Activated naive CD4-positive, alpha-beta T cell treated with anti-CD3 and anti-CD28 coated beads, Interleukin-2, amount 50 U/mL, for 24 hours (primary cell): ENCODE data around the gene LIPI.

Experiments used
- H3K27ac Mint-ChIP-seq: one replicate; pipeline ENCODE4 v1.8.0; 2021; ENCODE audit warnings: mild to moderate bottlenecking, mixed read lengths
- H3K27me3 Mint-ChIP-seq: one replicate; pipeline ENCODE4 v1.8.0; 2021; ENCODE audit warnings: mixed read lengths
- H3K36me3 Mint-ChIP-seq: one replicate; pipeline ENCODE4 v1.8.0; 2021; ENCODE audit warnings: mixed read lengths
- H3K4me1 Mint-ChIP-seq: one replicate; pipeline ENCODE4 v1.8.0; 2021; ENCODE audit warnings: mixed read lengths
- H3K4me3 Mint-ChIP-seq: one replicate; pipeline ENCODE4 v1.8.0; 2021; ENCODE audit warnings: mild to moderate bottlenecking, mixed read lengths
- H3K9me3 Mint-ChIP-seq: one replicate; pipeline ENCODE4 v1.8.0; 2021; ENCODE audit warnings: mixed read lengths

Gene LIPI

DNA sequence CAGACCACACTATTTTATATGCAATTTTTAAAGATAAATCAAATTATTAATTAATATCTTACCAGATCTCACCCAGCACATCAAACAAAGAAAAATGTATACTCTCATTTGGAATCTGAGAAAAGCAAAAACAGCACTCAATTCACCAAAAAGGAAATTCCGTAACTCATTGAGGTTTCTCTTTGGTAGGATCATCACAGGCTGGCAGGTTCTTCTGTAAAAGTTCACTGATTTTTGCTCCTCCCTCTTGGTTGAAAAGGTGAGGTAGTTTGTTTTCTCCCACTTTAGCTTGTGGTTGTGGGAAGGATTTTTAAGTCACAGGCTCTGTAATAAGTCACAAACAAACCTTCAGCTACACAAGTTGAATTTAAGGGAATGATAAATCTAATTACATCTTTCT, at the start of gene LIPI:
LIPI (minus strand) TSS at position 218 of the 400 bp plus-strand sequence; CDS start at position 108, 110 bp downstream.
- Mint-ChIP-seq H3K4me1 (no peaks in the 10 kb centered on the region), H3K4me3 (no peak within 1 kb of the TSS), H3K9me3 (no peaks in the 10 kb centered on the region), H3K36me3 (no peaks in the 10 kb centered on the region), H3K27ac (no peak within 1 kb of the TSS), H3K27me3 (peaks cover 6% of the 10 kb centered on the region)

DNA sequence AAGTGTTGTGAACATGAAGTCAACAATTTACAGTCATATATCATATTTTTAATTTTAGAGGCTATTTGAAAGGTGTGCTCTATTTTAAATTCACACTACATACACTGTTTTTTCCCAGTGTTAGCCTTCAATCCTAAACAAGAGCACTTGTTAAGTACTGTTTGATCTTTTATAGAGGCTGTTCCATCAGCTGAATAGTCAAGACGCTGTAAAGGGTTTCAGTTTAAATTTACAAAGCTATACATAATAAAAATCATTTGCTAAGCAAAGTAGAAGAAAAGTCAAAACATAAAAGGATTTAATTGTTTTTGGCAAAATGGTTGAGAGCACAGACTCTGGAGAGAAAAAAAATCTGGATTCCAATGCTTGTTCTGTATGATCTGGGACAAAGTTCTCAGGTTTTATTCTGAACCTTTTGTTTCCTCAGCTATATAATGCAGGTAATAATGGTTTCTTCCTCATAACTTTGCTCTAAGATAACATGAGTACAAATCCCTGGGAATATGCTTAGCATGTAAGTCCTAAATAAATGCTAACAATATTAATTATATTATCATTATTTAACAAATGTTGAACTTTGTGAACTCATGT, 49.5 kb upstream of the LIPI start:
- no peaks in the 10 kb centered on the region for H3K9me3 Mint-ChIP-seq
- no peak overlapping the region for H3K27ac Mint-ChIP-seq
- H3K36me3 Mint-ChIP-seq: no peaks in the 10 kb centered on the region
- H3K4me1 Mint-ChIP-seq: peaks cover 11% of the 10 kb centered on the region
- no peak overlapping the region for H3K4me3 Mint-ChIP-seq
- H3K27me3 Mint-ChIP-seq: peaks cover 3% of the 10 kb centered on the region

DNA sequence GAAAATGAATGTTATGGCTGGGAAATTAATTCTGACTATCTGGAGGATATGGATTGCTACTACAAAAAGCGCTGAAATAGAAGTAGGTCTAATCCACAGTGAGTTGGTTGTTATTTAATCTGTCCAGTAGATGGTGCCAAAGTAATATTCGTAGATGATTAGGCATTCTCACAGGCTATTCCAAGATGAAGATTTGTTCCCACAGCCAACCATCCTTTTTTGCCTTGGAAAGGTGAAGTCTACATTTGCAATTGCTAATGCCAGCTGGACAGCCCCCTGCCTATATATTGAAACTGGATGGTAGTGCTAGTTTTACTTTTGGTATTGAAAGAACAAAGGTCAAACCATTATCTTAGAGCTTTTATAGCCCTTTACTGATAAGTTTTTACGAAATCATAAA, 49.0 kb upstream of the LIPI start:
- Mint-ChIP-seq H3K4me3 (no peak overlapping the region), H3K4me1 (peaks cover 11% of the 10 kb centered on the region), H3K36me3 (no peaks in the 10 kb centered on the region), H3K27ac (no peak overlapping the region), H3K27me3 (peaks cover 3% of the 10 kb centered on the region), H3K9me3 (no peaks in the 10 kb centered on the region)

DNA sequence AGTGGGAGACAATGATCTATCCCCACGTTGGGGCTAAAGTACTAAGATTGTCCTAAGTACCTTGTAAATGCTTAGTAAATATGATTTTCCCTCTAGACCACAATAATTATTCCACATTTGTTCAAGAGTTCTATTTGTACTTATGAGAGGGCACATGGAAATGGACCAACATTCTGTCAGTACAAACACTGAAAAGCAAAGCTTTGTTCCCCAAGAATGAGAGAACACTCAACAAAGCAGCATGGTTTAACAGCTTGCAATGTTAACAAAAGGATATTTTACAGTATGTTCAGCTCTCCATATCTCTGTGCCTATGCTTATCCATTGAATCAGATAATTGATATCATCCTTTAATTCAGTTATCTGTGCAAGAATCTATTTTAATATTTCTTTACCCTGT, 40.6 kb upstream of the LIPI start:
- peaks cover 5% of the 10 kb centered on the region for H3K4me1 Mint-ChIP-seq
- H3K4me3 Mint-ChIP-seq: no peak overlapping the region
- peaks cover 1% of the 10 kb centered on the region for H3K36me3 Mint-ChIP-seq
- no peaks in the 10 kb centered on the region for H3K9me3 Mint-ChIP-seq
- H3K27me3 Mint-ChIP-seq: peaks cover 12% of the 10 kb centered on the region
- no peak overlapping the region for H3K27ac Mint-ChIP-seq

DNA sequence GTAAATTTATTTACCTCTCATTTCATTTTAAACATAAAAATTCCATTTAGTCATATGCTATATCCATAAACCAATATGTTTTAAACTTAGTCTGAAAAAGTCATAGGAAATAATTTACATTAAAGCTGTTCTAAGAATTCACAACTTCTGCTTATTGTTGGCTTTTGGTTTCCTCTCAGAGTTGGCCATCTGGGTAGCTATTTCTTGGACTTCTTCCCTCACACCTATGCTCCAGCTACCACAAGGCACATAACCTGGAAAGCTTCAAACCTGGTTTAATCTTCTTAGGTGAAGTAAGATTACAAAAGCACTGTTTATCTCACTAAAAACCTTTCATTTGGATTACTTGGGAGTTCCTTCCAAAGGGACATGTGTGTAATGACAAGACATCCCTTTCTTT, 35.0 kb upstream of the LIPI start:
- Mint-ChIP-seq H3K9me3 (no peaks in the 10 kb centered on the region), H3K4me3 (no peak overlapping the region), H3K36me3 (peaks cover 3% of the 10 kb centered on the region), H3K4me1 (peaks cover 15% of the 10 kb centered on the region), H3K27me3 (peaks cover 11% of the 10 kb centered on the region), H3K27ac (no peak overlapping the region)

DNA sequence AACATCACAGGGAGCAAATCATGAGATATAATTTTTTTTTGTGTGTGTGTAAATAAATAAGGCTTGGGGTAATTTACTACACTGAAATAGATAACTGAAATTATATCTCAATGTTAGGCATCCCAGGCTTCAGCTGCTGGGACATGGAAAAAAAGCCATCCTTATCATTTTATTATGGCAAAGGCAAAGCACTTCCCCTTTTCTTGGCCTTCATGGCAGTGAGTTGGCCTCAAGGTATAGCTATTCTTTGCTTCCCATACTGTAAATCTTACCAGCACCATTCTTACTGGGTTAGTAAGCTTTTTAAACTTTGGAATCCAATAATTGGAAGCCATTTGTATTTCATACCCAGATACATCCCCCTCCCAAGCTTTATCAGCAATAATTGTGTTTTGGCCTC, 34.2 kb upstream of the LIPI start:
- Mint-ChIP-seq H3K4me1 (peaks cover 19% of the 10 kb centered on the region), H3K9me3 (no peaks in the 10 kb centered on the region)

DNA sequence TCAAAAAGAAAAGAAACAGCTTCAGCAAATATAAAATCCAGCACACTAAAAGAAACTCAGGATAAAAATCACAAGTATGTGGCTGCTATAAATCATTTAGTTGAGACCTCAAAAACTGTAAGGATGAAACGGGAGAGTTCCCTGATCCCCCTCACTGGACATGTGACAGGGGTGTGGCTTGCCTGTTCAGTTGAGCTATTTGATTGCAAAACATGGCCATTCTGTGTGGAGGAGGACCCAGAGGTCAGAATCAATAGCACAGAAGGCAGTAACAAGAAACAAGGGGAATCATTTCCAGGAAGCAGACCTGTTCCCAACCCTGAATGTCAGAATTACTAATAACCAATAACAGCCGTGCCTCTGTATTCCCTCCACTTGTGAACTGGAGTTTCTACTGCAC, 33.1 kb upstream of the LIPI start:
- Mint-ChIP-seq H3K36me3 (peaks cover 3% of the 10 kb centered on the region), H3K27me3 (peaks cover 6% of the 10 kb centered on the region), H3K4me3 (no peak overlapping the region)

More for the DNA sequence above, 34.2 kb upstream of the LIPI start:
- Mint-ChIP-seq H3K27me3 (peaks cover 9% of the 10 kb centered on the region), H3K36me3 (peaks cover 3% of the 10 kb centered on the region), H3K27ac (no peak overlapping the region), H3K4me3 (no peak overlapping the region)

DNA sequence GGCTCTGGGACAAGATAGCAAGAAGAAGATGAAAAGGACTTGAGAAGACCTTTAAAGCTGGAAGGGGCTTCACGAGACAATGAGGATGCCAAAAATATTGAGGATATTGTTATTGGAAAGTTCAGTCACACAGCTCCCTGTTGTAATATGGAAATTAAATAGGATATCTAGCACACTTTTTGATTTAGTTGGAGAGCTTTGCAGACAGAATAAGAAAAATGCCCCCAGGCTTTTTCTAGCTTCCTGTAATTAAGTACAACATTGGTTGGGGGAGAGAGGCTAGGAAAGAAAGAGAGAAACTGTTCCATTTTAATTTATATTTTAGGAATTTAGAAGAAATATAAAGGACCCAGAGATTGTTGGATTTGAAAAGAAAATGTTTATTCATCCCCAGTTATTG, 32.7 kb upstream of the LIPI start:
- H3K9me3 Mint-ChIP-seq: no peaks in the 10 kb centered on the region
- no peak overlapping the region for H3K27ac Mint-ChIP-seq
- peaks cover 21% of the 10 kb centered on the region for H3K4me1 Mint-ChIP-seq
- H3K36me3 Mint-ChIP-seq: peaks cover 3% of the 10 kb centered on the region
- peaks cover 3% of the 10 kb centered on the region for H3K27me3 Mint-ChIP-seq
- H3K4me3 Mint-ChIP-seq: no peak overlapping the region

More for the DNA sequence above, 33.1 kb upstream of the LIPI start:
- H3K4me1 Mint-ChIP-seq: peaks cover 21% of the 10 kb centered on the region
- no peak overlapping the region for H3K27ac Mint-ChIP-seq
- H3K9me3 Mint-ChIP-seq: no peaks in the 10 kb centered on the region

DNA sequence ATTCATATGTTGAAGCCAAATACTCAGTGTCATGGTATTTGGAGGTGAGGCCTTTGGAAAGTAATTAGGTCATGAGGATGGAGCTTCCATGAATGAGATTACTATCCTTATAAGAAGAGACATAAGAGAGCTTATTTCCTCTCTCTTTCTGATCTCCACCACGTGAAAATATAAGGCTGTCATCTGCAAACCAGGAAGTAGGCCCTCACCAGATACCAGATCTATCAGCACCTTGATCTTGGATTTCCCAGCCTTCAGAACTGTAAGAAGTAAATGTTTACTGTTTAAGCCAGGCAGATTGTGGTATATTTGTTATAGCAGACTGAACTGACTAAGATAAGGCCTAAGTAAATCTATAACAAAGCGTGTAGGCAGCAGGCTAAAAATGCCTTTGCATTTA, 30.5 kb upstream of the LIPI start:
- Mint-ChIP-seq H3K4me1 (peaks cover 21% of the 10 kb centered on the region), H3K27me3 (no peaks in the 10 kb centered on the region), H3K9me3 (no peaks in the 10 kb centered on the region), H3K4me3 (no peak overlapping the region), H3K36me3 (peaks cover 2% of the 10 kb centered on the region), H3K27ac (peak overlapping the region; percentile 52)

DNA sequence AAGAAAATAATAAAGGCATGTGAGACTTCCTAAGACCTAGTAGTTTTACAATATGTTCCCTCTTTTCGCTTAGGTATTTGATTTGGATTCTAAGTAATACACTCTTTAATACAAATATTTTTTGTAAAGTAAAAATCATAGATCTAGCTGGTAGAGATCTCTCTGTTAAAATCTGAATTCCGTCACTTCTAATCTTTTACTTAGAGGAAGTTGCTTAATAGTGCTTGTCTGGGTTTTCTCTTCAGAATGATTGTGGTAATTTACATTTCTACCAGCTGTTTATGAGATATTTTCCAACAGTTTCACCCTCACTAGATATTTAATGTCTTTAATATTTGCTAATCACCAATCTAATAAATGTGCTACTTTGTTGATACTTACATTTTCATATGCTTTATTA, 28.5 kb upstream of the LIPI start:
- Mint-ChIP-seq H3K27me3 (peaks cover 5% of the 10 kb centered on the region), H3K4me1 (peaks cover 21% of the 10 kb centered on the region), H3K27ac (peak overlapping the region; percentile 20), H3K36me3 (peaks cover 2% of the 10 kb centered on the region), H3K9me3 (no peaks in the 10 kb centered on the region), H3K4me3 (no peak overlapping the region)

DNA sequence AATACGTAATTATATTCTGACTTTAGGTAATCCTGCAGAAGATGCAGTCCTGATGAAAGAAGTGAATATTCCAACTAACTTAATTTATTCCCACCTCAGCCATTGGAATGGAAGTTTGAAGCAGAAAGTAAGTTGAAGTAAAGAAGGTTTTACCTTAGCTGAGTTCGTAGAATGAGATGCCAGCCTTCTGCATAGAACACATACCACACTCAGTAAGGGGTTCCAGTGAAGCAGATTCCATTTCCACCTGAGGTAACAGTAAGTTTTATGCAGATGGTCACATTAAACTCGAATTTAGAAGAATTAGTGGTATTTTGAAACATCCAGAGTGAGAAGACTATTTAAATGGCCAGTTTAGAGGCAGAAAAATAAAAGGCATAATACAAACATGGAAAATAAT, 25.4 kb upstream of the LIPI start:
- Mint-ChIP-seq H3K4me3 (no peak overlapping the region), H3K27me3 (peaks cover 8% of the 10 kb centered on the region), H3K36me3 (no peaks in the 10 kb centered on the region), H3K4me1 (peaks cover 10% of the 10 kb centered on the region), H3K27ac (no peak overlapping the region), H3K9me3 (no peaks in the 10 kb centered on the region)

DNA sequence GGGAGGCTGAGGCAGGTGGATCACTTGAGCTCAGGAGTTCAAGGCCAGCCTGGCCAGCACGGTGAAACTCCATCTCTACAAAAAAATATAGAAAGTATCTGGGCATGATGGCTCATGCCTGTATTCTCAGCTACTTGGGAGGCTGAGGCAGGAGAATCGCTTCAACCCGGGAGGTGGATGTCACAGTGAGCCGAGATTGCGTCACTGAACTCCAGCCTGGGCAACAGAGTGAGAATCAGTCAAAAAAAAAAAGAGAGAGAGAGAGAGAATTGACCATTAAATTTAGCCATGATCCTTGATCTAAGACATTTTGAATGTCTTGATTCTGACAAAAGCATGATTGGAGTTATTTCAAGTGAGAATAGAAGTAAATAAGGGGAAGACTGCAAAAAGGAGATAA, 24.3 kb upstream of the LIPI start:
- no peak overlapping the region for H3K27ac Mint-ChIP-seq
- H3K9me3 Mint-ChIP-seq: no peaks in the 10 kb centered on the region
- peaks cover 3% of the 10 kb centered on the region for H3K4me1 Mint-ChIP-seq
- H3K4me3 Mint-ChIP-seq: no peak overlapping the region
- H3K27me3 Mint-ChIP-seq: peaks cover 8% of the 10 kb centered on the region
- H3K36me3 Mint-ChIP-seq: no peaks in the 10 kb centered on the region

DNA sequence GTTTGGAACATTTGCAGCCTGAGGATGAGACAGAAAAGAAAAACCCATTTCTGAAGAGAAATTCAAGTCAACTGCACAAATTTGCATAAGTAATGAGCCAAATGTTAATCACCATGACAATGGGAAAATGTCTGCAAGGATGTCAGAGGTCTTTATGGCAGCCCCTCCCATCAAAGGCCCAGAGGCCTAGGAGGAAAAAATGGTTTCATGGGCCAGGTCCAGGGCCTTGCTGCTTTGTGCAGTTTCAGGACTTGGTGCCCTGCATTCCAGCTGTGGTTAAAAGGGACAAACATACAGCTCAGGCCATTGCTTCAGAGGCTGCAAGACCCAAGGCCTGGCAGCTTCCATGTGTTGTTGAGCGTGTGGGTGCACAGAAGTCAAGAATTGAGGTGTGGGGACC, 18.6 kb upstream of the LIPI start:
- peaks cover 7% of the 10 kb centered on the region for H3K9me3 Mint-ChIP-seq
- no peaks in the 10 kb centered on the region for H3K4me1 Mint-ChIP-seq
- peaks cover 14% of the 10 kb centered on the region for H3K36me3 Mint-ChIP-seq
- no peak overlapping the region for H3K27ac Mint-ChIP-seq
- no peak overlapping the region for H3K4me3 Mint-ChIP-seq
- H3K27me3 Mint-ChIP-seq: peaks cover 4% of the 10 kb centered on the region

DNA sequence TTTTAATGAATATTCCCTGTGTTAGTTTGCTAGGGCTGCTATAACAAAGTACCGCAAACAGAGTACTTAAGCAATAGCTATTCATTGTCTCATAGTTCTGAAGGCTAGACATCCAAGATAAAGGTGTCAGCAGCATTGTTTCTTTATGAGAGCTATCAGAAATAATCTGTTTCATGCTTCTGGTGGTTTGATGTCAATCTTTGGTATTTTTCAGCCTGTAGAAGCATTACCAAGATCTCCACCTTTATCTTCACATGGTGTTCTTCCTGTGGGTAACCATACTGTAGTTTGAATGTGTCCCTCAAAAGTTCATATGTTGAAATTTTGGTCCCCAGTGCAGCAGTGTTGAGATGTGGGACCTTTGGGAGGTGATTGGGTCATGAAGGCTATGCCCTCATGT, 12.6 kb upstream of the LIPI start:
- Mint-ChIP-seq H3K36me3 (peaks cover 9% of the 10 kb centered on the region), H3K27ac (no peak overlapping the region), H3K4me1 (no peaks in the 10 kb centered on the region), H3K27me3 (no peaks in the 10 kb centered on the region), H3K9me3 (no peaks in the 10 kb centered on the region), H3K4me3 (no peak overlapping the region)

DNA sequence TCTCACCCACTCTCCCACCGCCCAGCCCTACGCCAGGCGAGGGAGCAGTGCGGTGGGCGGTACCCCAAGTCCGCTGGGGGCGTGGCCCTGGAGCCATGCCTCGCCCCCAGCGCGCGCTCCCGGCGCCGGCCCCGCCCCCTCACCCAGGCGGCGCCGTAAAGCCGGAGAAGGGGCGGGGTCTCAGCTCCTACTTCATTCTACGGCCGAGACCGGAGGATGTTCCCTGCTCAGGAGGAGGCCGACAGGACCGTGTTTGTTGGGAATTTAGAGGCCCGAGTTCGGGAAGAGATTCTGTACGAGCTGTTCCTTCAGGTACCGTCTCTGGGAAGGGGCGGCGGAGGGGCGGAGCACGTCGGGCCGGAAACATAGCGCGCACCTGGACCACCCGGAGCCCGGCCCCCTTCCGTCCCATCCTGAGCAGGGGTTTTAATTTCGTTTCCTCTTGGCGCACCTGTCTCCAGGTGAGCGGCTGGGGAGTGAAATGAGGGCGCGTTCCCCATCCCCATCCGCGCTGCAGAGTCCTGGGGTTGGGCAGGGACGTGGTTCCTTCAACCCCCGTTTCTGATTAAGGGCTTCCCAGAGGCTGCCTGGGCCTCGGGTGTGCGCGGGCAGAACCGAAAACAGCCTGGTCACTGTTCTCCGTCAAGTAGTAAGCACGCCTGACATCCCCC, 5.4 kb upstream of the LIPI start, which contains the start of gene RBM11:
RBM11 (plus strand) TSS at position 187 of the 671 bp plus-strand sequence; CDS start at position 217, 30 bp downstream.
- peak within 1 kb of the TSS; percentile 62 for H3K27ac Mint-ChIP-seq
- no peaks in the 10 kb centered on the region for H3K27me3 Mint-ChIP-seq
- H3K4me3 Mint-ChIP-seq: peak within 1 kb of the TSS; percentile 85
- H3K4me1 Mint-ChIP-seq: peaks cover 7% of the 10 kb centered on the region
- H3K9me3 Mint-ChIP-seq: no peaks in the 10 kb centered on the region
- H3K36me3 Mint-ChIP-seq: no peaks in the 10 kb centered on the region

DNA sequence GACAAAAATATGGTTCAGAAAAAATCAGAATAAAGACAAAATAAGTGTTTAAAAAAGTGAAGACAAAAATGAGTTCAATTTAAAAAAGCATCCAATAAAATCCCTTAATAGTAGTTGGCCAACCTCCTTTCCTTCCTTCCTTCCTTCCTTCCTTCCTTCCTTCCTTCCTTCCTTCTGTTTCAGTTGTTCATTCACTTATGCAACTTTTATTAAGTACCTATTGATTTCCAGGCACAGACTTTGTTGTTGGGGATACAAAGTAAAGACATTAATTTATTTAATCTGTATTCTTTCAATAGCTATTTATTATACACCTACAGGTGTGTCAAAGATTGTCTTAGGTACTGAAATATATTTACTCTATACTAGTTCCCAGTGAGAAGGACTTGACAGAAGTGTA, 2.4 kb upstream of the LIPI start:
- Mint-ChIP-seq H3K27ac (no peak overlapping the region), H3K27me3 (peaks cover 1% of the 10 kb centered on the region), H3K36me3 (no peaks in the 10 kb centered on the region), H3K4me1 (peaks cover 7% of the 10 kb centered on the region), H3K4me3 (no peak overlapping the region), H3K9me3 (no peaks in the 10 kb centered on the region)
